ENCODE results near the gene CNKSR1.

DNA sequence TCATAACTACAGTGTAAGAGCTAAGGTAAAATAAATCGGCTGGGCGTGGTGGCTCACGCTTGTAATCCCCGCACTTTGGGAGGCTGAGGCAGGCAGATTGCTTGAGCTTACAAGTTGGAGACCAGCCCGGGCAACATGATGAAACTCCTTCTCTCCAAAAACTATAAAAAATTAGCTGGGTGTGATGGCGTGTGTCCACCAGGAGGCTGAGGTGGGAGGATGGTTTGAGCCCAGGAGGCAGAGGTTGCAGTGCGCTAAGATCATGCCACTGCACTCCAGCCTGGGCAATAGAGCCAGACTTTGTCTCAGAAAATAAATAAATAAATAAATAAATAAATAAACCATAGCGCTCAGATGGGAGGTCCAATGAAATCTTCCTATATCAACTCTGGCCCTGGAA, 35.1 kb upstream of the CNKSR1 start:
- TF ChIP-seq, protein P1, sequence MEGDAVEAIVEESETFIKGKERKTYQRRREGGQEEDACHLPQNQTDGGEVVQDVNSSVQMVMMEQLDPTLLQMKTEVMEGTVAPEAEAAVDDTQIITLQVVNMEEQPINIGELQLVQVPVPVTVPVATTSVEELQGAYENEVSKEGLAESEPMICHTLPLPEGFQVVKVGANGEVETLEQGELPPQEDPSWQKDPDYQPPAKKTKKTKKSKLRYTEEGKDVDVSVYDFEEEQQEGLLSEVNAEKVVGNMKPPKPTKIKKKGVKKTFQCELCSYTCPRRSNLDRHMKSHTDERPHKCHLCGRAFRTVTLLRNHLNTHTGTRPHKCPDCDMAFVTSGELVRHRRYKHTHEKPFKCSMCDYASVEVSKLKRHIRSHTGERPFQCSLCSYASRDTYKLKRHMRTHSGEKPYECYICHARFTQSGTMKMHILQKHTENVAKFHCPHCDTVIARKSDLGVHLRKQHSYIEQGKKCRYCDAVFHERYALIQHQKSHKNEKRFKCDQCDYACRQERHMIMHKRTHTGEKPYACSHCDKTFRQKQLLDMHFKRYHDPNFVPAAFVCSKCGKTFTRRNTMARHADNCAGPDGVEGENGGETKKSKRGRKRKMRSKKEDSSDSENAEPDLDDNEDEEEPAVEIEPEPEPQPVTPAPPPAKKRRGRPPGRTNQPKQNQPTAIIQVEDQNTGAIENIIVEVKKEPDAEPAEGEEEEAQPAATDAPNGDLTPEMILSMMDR (IDR thresholded peaks at IDR 0.05; ENCODE audit: borderline replicate concordance, extremely low read depth, low read length, poor library complexity, severe bottlenecking): no peak
- TF ChIP-seq EZH2 (IDR thresholded peaks at IDR 0.05; ENCODE audit: borderline replicate concordance, low read depth, low read length, severe bottlenecking): no peak

All from DND-41 (cell line).